Activated CD8-positive, alpha-beta T cell treated with anti-CD3 and anti-CD28 coated beads, Interleukin-2, amount 10 ng/mL, durations not matched to agents 7 days and 5 days (primary cell): Measurements from ENCODE around the gene PRRG3. TPM values are rescaled to one million over a fixed set of nuclear protein-coding genes. Genes with fewer than 3 reads are reported as not detected.
"Not testable (repeated sequence)": the region's sequence is repeated elsewhere in the genome, so short reads cannot be mapped to it uniquely, and the experiment has no call there.

Experiments used
- ATAC-seq: fragments of 150-1000 bp; cut with Tn5 transposase; one replicate; pipeline ENCODE4 v1.10.0; 2021; ENCODE audit warnings: moderate library complexity
- CTCF ChIA-PET: fragments of 350-600 bp; sonication (Branson Sonifier 250); formaldehyde crosslinking; loops from one replicate; lab custom pipeline; 2021; ENCODE audit warnings: antibody characterized with exemption; lab: Charles Lee
- POLR2A ChIA-PET: fragments of 350-600 bp; sonication (Branson Sonifier 250); formaldehyde crosslinking; loops from one replicate; lab custom pipeline; 2021; ENCODE audit warnings: antibody characterized with exemption; lab: Charles Lee
- DNase-seq: peaks from one replicate; pipeline ENCODE4 v3.0.0-alpha.2; 2020
- H3K27ac Mint-ChIP-seq: one replicate; pipeline ENCODE4 v1.8.0; 2021; ENCODE audit warnings: mild to moderate bottlenecking, mixed read lengths
- H3K27me3 Mint-ChIP-seq: one replicate; pipeline ENCODE4 v1.8.0; 2021; ENCODE audit warnings: low read depth, mixed read lengths
- H3K36me3 Mint-ChIP-seq: one replicate; pipeline ENCODE4 v1.8.0; 2021; ENCODE audit warnings: low read depth, mixed read lengths
- H3K4me1 Mint-ChIP-seq: one replicate; pipeline ENCODE4 v1.8.0; 2021; ENCODE audit warnings: low read depth, mixed read lengths
- H3K4me3 Mint-ChIP-seq: one replicate; pipeline ENCODE4 v1.8.0; 2021; ENCODE audit warnings: mild to moderate bottlenecking, mixed read lengths
- H3K9me3 Mint-ChIP-seq: one replicate; pipeline ENCODE4 v1.8.0; 2022; ENCODE audit warnings: mixed read lengths; ENCODE audit not compliant: insufficient read depth
- total RNA-seq, 2 experiments: library from RNA; stranded (reverse); gene quantifications; one replicate each; pipeline ENCODE4 v1.2.3, GENCODE V29; 2021

PRRG3 gene
- total RNA-seq: not detected

DNA sequence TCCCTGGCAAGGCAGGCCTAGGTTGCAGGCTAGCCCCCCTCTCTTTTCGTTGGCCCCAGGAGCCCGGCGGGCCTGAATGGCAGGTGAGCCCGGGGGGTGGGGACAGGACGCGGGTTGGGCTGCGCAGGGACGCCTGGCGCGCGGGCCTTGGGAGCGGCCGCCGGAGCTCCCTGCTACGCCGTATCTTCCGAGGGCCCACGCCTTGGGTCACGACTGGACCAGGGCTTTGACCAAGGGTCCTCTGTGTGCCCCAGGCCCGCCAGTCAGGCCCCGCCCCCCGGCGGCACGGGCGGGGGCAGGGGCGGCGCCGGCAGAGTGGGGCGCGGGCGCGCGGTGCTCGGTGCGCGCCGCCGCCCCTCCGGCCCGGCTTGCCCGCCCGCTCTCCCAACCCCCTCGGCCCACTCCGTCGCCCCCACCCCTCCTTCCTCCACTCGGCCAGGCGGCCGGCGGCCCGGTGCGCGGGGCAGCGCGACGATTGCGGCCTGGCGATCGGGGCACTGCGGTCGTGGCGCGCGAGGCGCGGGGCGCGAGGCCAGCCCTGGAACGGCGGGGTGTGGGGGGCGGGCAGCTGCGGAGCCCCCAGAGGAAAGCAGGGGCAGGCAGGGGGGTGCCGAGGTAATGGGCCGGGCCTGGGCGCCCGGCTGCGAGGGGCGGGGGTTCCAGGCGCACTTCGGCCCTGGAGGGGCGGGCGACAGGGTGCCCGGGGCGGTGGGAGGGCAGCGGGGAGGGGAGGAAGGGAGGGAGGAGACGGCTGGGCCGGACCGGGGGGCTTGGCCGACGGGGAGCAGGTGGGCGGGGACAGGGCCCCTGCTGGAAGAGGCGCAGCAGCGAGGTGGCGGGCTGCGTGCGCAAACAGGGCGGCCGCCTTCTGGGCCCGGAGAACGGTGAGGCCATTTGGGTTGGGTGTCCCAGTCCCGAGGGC lies at the start of gene PRRG3:
TSS of gene PRRG3 (plus strand) at position 798 of the 922 bp plus-strand sequence. CDS start 3,357 bp downstream, outside the sequence.
- no peaks in the 10 kb centered on the region for H3K4me1 Mint-ChIP-seq
- H3K36me3 Mint-ChIP-seq: no peaks in the 10 kb centered on the region
- ChIA-PET CTCF (no interaction called here), POLR2A (no interaction called here)
- peaks cover 9% of the 10 kb centered on the region for H3K27me3 Mint-ChIP-seq
- DNase-seq: no peak
- no peak for ATAC-seq
- no peak within 1 kb of the TSS for H3K27ac Mint-ChIP-seq
- no peak within 1 kb of the TSS for H3K4me3 Mint-ChIP-seq
- H3K9me3 Mint-ChIP-seq: no peaks in the 10 kb centered on the region

DNA sequence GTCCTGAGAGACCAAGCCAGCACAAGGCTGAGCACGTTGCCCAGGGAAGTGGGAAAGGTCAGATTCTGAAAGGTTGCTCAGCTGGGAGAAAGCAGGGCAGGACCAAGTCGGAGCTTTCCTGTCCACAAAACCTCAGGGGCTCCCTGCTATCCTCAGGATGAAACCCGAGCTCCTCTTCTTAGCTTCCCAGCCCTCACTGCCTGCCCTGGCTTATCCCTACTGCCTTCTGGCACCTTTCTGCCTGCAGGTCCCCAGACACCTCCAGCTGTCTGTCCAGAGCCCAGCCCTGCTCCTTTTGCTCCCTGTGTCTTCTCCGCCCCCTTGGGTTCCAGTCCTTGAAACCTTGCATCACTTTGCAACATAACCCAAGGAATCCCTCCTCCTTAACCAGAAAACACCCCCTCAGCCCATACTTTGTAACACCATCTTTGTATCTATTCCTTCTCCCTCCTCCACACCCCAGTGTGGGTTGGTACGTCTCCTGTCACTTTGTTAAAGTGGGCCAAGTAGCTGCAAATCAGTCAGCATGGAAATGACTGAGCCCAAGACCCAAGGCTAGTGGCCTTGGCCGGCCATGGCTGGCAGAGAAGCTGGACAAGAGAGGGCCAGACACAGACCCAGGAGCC lies 20.0 kb upstream of the PRRG3 start:
- no peaks in the 10 kb centered on the region for H3K4me1 Mint-ChIP-seq
- DNase-seq (no peak), ATAC-seq (no peak)
- no peak overlapping the region for H3K27ac Mint-ChIP-seq
- H3K27me3 Mint-ChIP-seq: no peaks in the 10 kb centered on the region
- no peaks in the 10 kb centered on the region for H3K9me3 Mint-ChIP-seq
- CTCF ChIA-PET: no interaction called here
- H3K36me3 Mint-ChIP-seq: no peaks in the 10 kb centered on the region
- POLR2A ChIA-PET: no interaction called here
- no peak overlapping the region for H3K4me3 Mint-ChIP-seq

DNA sequence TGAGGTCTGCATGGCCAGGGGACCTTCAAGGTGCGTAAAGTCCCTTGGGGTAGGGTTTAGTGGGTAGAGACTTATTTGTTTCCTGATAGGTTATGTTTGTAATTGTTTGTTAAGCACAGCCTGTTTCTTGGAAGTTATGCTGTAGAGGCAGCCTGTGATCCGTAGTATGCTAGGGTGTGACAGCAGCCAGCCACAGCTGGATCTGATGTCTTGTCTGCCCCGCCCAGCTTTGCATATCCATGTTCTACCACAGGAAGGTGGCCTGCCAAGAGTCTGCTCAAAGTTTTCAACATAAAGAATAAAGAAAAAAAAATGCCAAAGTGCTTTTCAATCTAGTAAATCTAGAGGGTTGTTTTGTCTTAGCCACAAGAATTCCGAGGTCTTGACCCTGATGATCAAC lies 19.1 kb upstream of the PRRG3 start:
- no peak for ATAC-seq
- no peak overlapping the region for H3K4me3 Mint-ChIP-seq
- H3K4me1 Mint-ChIP-seq: no peaks in the 10 kb centered on the region
- no peaks in the 10 kb centered on the region for H3K9me3 Mint-ChIP-seq
- ChIA-PET CTCF (no interaction called here), POLR2A (no interaction called here)
- no peaks in the 10 kb centered on the region for H3K36me3 Mint-ChIP-seq
- no peak for DNase-seq
- no peaks in the 10 kb centered on the region for H3K27me3 Mint-ChIP-seq
- H3K27ac Mint-ChIP-seq: no peak overlapping the region

DNA sequence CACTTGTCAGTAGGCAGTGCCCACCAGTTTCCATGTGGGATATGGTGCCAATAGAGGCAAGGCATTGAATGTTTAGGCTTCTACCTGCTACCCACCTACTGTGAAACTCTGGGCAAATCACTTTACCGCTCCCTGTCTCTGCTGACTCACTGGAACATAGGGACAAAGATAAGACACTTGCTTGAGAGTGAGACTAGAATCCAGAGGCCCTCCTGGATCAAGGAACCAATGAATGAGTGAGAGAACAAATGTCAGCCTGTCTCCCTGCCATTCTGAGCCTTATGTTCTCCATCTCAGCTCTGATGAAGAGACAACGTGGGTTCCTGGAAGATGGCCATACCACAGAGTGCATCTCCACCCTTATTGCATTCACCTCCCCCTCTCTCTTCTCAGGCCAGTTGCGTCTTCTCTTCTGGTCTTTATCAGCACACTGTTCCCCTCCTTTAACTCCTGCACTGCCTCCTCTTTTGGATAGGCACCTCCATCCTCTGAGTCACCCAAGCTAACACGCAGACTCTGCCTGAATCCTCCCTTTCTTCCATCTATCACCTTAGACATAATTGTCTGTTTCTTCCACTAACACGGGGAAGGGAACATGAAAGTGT lies 15.4 kb upstream of the PRRG3 start:
- POLR2A ChIA-PET: no interaction called here
- CTCF ChIA-PET: interaction anchor here (2.3 kb wide), 1 partner anchor 529 kb away, joined by 14 read pairs; no protein-coding TSS in a partner anchor

DNA sequence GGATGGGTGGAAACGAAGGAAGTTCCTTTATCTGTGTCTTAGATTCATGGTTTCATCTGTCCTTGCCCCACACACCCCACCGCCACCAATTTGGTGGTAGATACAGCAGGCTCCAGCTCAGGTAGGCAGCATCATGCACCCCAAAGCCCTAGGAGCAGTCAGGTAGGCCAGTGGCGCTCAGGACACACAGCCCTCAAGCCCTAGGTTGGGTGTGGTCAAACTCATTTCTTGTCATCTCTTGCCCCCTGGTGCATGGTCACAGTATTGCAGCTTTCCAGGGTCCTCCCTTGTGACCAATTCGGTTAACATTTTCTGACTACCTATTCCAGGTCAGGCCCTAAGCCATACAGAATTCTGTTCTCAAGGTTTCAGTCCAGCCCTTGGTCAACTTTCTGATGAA lies 14.5 kb upstream of the PRRG3 start:
- H3K4me1 Mint-ChIP-seq: peaks cover 8% of the 10 kb centered on the region
- CTCF ChIA-PET: interaction anchor here (0.9 to 2.3 kb wide), 2 partner anchors 527 to 530 kb away, joined by 3 to 14 read pairs; no protein-coding TSS in a partner anchor
- no peak overlapping the region for H3K27ac Mint-ChIP-seq
- ATAC-seq (no peak), DNase-seq (peak; percentile 62)
- H3K4me3 Mint-ChIP-seq: no peak overlapping the region
- no peaks in the 10 kb centered on the region for H3K9me3 Mint-ChIP-seq
- H3K27me3 Mint-ChIP-seq: peaks cover 2% of the 10 kb centered on the region
- POLR2A ChIA-PET: no interaction called here
- no peaks in the 10 kb centered on the region for H3K36me3 Mint-ChIP-seq

More for the DNA sequence above, 15.4 kb upstream of the PRRG3 start:
- H3K27me3 Mint-ChIP-seq: peaks cover 2% of the 10 kb centered on the region
- no peak overlapping the region for H3K4me3 Mint-ChIP-seq
- no peaks in the 10 kb centered on the region for H3K9me3 Mint-ChIP-seq
- peaks cover 8% of the 10 kb centered on the region for H3K4me1 Mint-ChIP-seq
- ATAC-seq (no peak), DNase-seq (no peak)
- no peak overlapping the region for H3K27ac Mint-ChIP-seq
- no peaks in the 10 kb centered on the region for H3K36me3 Mint-ChIP-seq

DNA sequence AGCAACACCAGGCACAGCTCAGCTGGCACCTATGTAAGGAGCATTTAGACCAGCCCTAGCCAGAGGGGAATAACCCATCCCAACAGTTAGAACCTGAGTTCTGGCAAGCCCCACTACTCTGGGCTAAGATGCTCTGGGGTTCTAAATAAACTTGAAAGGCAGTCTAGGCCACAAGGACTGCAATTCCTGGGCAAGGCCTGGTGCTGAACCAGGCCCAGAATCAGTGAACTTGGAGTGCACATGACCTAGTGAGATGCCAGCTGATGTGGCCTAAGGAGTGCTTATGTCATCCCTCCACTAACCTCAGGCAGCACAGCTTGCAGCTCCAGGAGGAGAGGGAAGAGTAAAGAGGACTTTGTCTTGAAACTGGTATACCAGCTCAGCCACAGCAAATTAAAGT lies 7.6 kb upstream of the PRRG3 start:
- Mint-ChIP-seq H3K27me3 (peaks cover 4% of the 10 kb centered on the region), H3K27ac (no peak overlapping the region), H3K4me3 (no peak overlapping the region), H3K36me3 (no peaks in the 10 kb centered on the region), H3K9me3 (no peaks in the 10 kb centered on the region), H3K4me1 (peaks cover 8% of the 10 kb centered on the region)
- DNase-seq: no peak
- ATAC-seq: no peak
- POLR2A ChIA-PET: no interaction called here
- CTCF ChIA-PET: no interaction called here

DNA sequence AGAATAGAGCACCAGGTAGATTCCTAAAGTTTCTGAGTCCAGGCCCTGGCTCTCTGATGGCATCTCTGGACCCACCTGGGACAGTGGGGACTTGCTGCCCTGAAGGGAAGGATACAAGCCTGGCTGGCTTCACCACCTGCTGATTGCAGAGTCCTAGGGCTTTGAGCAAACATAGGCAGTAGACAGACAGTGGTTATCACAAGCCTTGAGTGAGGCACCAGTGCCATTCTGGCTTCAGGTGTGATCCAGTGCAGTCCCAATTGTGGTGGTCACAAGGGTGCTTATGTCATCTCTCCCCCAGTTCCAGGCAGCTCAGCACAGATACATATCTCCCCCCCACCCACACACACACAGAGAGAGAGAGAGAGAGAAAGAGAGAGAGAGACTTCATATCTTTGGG lies 6.6 kb upstream of the PRRG3 start:
- ChIA-PET CTCF (no interaction called here), POLR2A (no interaction called here)
- H3K4me1 Mint-ChIP-seq: no peaks in the 10 kb centered on the region
- H3K36me3 Mint-ChIP-seq: no peaks in the 10 kb centered on the region
- H3K27ac Mint-ChIP-seq: no peak overlapping the region
- no peak overlapping the region for H3K4me3 Mint-ChIP-seq
- H3K27me3 Mint-ChIP-seq: peaks cover 9% of the 10 kb centered on the region
- no peak for ATAC-seq
- DNase-seq: no peak
- no peaks in the 10 kb centered on the region for H3K9me3 Mint-ChIP-seq

DNA sequence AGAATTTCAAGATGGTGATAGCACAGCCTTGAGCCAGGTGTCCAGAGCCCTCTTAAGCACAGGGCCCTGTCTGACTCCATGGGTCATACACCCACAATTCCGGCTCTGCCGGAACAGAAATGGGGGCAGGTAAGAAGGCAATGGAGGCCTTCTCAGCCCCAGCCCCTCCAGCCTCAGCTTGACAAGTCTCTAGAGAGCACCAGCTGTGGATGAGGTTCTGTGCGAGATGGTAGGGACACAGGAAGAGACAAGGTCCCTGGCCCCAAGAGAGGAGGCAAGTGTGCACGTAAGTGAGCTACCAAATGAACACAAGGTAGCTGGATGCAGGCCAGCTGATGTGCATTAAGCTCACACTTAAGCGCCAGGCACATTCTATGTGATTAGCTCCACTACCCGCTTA lies 2.4 kb upstream of the PRRG3 start:
- DNase-seq (no peak), ATAC-seq (no peak)
- CTCF ChIA-PET: no interaction called here
- peaks cover 9% of the 10 kb centered on the region for H3K27me3 Mint-ChIP-seq
- no peaks in the 10 kb centered on the region for H3K9me3 Mint-ChIP-seq
- H3K36me3 Mint-ChIP-seq: no peaks in the 10 kb centered on the region
- no peaks in the 10 kb centered on the region for H3K4me1 Mint-ChIP-seq
- POLR2A ChIA-PET: no interaction called here
- no peak overlapping the region for H3K4me3 Mint-ChIP-seq
- H3K27ac Mint-ChIP-seq: no peak overlapping the region

DNA sequence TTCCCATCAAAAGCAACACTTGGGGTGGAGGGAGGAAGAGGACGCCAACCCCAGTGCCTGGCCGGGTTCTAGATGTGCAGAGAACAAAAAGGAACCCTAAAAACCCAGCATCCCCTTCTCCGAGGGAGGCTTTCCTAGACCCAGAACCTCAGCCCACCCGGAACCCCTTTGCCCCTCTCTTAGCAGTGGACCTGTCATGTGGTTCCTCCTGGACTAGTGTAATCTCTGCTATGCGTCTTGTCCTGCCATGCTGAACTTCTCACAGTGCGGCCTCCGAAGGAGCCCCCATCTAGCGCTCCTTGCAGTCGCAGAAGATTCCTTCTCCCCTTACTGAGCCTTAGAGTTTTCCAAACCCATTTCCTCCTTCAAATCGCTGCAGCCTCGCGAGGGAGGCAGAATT lies 1.1 kb upstream of the PRRG3 start:
- ATAC-seq: no peak

DNA sequence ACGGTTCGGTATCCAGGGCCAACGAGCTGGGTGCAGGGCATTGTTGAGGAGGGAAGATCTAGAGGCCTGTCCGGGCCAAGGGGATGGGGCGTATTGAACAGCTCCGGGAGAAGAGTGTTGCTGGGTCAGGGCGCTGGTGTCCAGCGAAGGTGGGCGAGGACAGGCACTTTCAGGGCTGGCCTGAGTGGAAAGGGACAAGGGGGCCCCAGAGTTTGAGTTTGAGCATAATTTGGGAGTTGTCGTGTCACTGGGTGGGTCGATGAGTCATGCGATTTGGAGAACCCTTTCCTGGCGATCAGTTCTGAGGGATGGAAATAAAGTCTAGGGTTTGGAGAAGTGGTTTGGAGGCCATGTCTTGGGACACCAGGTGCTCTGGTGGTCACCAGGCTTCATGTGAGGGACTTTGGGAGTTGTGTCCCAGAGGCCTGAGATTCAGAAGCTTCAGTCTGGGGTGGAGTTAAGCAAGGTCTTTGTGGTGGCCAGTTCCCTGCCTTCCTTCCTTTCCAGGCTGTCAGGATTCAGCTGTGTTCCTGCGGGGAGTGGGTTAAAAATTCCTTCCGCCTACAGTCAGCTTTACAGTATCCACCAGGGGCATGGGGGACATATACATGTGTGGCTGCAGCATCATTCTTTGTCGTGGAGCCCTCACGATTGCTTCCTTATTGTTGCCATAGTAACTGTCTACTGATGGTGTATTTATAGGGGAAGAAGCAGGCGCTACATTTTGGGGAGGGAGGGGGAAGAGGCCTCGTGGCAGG lies 504 bp downstream of the PRRG3 start:
- ChIA-PET CTCF (no interaction called here), POLR2A (no interaction called here)
- ATAC-seq: no peak
- H3K27me3 Mint-ChIP-seq: peaks cover 9% of the 10 kb centered on the region
- H3K4me1 Mint-ChIP-seq: no peaks in the 10 kb centered on the region
- H3K4me3 Mint-ChIP-seq: no peak overlapping the region
- no peak overlapping the region for H3K27ac Mint-ChIP-seq
- no peak for DNase-seq
- no peaks in the 10 kb centered on the region for H3K36me3 Mint-ChIP-seq
- no peaks in the 10 kb centered on the region for H3K9me3 Mint-ChIP-seq

More for the DNA sequence above, 1.1 kb upstream of the PRRG3 start:
- POLR2A ChIA-PET: no interaction called here
- Mint-ChIP-seq H3K4me3 (no peak overlapping the region), H3K9me3 (no peaks in the 10 kb centered on the region), H3K4me1 (no peaks in the 10 kb centered on the region), H3K36me3 (no peaks in the 10 kb centered on the region), H3K27me3 (peaks cover 9% of the 10 kb centered on the region), H3K27ac (no peak overlapping the region)
- DNase-seq: no peak
- CTCF ChIA-PET: no interaction called here

DNA sequence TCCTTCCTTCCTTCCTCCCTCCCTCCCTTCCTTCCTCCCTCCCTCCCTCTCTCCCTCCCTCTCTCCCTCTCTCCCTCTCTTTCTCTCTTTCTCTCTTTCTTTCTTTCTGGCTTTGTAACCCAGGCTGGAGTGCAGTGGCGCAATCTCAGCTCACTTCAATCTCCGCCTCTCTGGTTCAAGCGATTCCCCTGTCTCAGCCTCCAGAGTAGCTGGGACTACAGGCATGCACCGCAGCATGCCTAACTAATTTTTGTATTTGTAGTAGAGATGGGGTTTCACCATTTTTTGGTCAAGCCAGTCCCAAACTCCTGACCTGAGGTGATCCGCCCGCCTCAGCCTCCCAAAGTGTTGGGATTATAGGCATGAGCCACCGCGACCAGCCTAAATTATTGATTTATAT lies 1.8 kb downstream of the PRRG3 start:
- H3K36me3 Mint-ChIP-seq, H3K9me3 Mint-ChIP-seq, H3K4me3 Mint-ChIP-seq, CTCF ChIA-PET, DNase-seq, ATAC-seq, H3K4me1 Mint-ChIP-seq, H3K27ac Mint-ChIP-seq, H3K27me3 Mint-ChIP-seq: not testable (repeated sequence)
- POLR2A ChIA-PET: interaction anchor here (0.6 kb wide), 1 partner anchor 352 kb away, joined by 3 read pairs; no protein-coding TSS in a partner anchor
